ENCODE results near the gene ZNF816. TPM values are rescaled to one million over a fixed set of nuclear protein-coding genes. Genes with fewer than 3 reads are reported as not detected.

Gene ZNF816
- total and polyA plus RNA-seq, 2 of the 8 experiments (the other 6 are each of a cell fraction or from before 2014, with no cell fraction given) = 2.7 to 13.2 TPM

DNA sequence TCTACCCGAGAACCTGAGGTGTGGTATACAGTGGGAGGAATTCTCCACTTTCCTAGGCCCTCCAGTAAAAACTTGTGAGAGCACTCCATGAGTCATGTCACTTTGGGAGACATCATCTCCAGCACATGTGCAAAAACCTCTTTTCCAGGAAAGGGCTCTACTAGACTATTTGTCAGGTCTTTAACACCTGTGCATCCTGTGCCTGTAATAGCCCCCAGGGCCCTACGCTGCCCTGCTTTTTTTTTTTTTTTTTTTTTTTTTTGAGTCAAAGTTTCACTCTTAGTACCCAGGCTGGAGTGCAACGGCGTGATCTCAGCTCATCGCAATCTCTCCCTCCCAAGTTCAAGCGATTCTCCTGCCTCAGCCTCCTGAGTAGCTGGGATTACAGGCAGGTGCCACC lies 49.3 kb upstream of the ZNF816 start:
- Histone ChIP-seq H4K20me1 (replicated peaks in 1 of 2; ENCODE audit: control insufficient read depth in 1 of 2, insufficient read depth in 2 of 2, low read length in 2 of 2) (no peaks in the 10 kb centered on the region), H3K23me2 (ENCODE audit: low read depth, low read length) (no peaks in the 10 kb centered on the region), H3K36me3 (ENCODE audit: control insufficient read depth in 2 of 4, insufficient read depth in 4 of 4, low read length in 3 of 4) (no peaks in the 10 kb centered on the region), H3K14ac (ENCODE audit: insufficient read length) (no peak overlapping the region), H3K4me1 (replicated peaks in 1 of 4; ENCODE audit: control insufficient read depth in 3 of 4, insufficient read depth in 4 of 4, low read length in 3 of 4) (no peaks in the 10 kb centered on the region; a peak in 2 of 7 replicates), H2BK15ac (ENCODE audit: low read length) (no peak overlapping the region), H2BK20ac (ENCODE audit: low read length) (no peak overlapping the region), H4K5ac (ENCODE audit: insufficient read length, low read depth, low read length) (no peak overlapping the region), H3K27me3 (replicated peaks in 1 of 4; ENCODE audit: control insufficient read depth in 3 of 4, extremely low read depth in 1 of 4, insufficient read depth in 3 of 4, low read length in 3 of 4) (no peaks in the 10 kb centered on the region), H2BK120ac (replicated peaks; ENCODE audit: low read depth, low read length) (no peak overlapping the region), H3K9ac (replicated peaks in 1 of 4; ENCODE audit: extremely low read depth in 1 of 4, low read depth in 3 of 4, low read length in 3 of 4) (no peak overlapping the region), H4K91ac (replicated peaks; ENCODE audit: insufficient read length, low read length) (no peak overlapping the region), H2AK5ac (ENCODE audit: low read depth, low read length) (no peak overlapping the region), H3K4me3 (ENCODE audit: extremely low read depth in 1 of 4, insufficient read depth in 2 of 4, low read depth in 3 of 4, low read length in 4 of 4) (no peak overlapping the region), H2AFZ (ENCODE audit: low read length) (no peak overlapping the region), H3K4me2 (ENCODE audit: insufficient read depth in 1 of 2, low read depth in 2 of 2, low read length in 2 of 2) (no peak overlapping the region), H3K18ac (ENCODE audit: extremely low read depth, low read length) (no peak overlapping the region), H3K27ac (ENCODE audit: low read depth, low read length) (no peak overlapping the region), H3K4ac (replicated peaks; ENCODE audit: insufficient read length, low read depth, low read length) (no peak overlapping the region), H4K8ac (ENCODE audit: extremely low read depth, insufficient read depth, low read length) (no peak overlapping the region), H3K79me2 (ENCODE audit: control insufficient read depth in 1 of 2, insufficient read depth in 2 of 2, low read length in 2 of 2) (no peaks in the 10 kb centered on the region), H2BK12ac (ENCODE audit: low read depth, low read length) (no peak overlapping the region), H3K56ac (replicated peaks; ENCODE audit: insufficient read length, low read depth, low read length) (no peak overlapping the region), H3K9me3 (ENCODE audit: insufficient read depth in 2 of 2, low read depth in 1 of 2, low read length in 1 of 2) (no peaks in the 10 kb centered on the region), H2BK5ac (ENCODE audit: low read depth, low read length) (no peak overlapping the region), H3K79me1 (ENCODE audit: low read depth, low read length) (no peaks in the 10 kb centered on the region), H3K23ac (ENCODE audit: insufficient read length) (no peak overlapping the region)
- WGBS, 2 experiments (ENCODE audit: extremely low coverage in 1 of 2, insufficient coverage in 1 of 2, insufficient read length in 1 of 2, insufficient replicate concordance in 2 of 2, low coverage in 1 of 2, low lambda C conversion rate in 2 of 2, missing lambda C conversion rate in 1 of 2) = 88% methylated on average over 4 of the region's 6 CpGs; no CpG with 5 or more reads in 1 of the 2 experiments
- FAIRE-seq (no peak), DNase-seq (ENCODE audit: low read depth in 1 of 2, low spot score in 2 of 2) (no peak)
- CTCF ChIA-PET (ENCODE audit: partially characterized antibody) = interaction anchor here (0.8 to 3.9 kb wide), 4 partner anchors 7 to 25 kb away, joined by 3 to 43 read pairs (median 8); no protein-coding TSS in a partner anchor
- POLR2A ChIA-PET (ENCODE audit: partially characterized antibody) = no interaction called here
- no peak for TF ChIP-seq JUN (IDR thresholded peaks at IDR 0.05; ENCODE audit: low read depth, low read length)
- no peak for TF ChIP-seq TAF1 (IDR thresholded peaks at IDR 0.05; ENCODE audit: low read depth, low read length)
- TF ChIP-seq CHD2 (IDR thresholded peaks at IDR 0.05; ENCODE audit: low read length) = no peak
- TF ChIP-seq GABPA (IDR thresholded peaks at IDR 0.05; ENCODE audit: borderline replicate concordance, insufficient read depth, low read length) = no peak
- no peak for TF ChIP-seq KDM5A (IDR thresholded peaks at IDR 0.05; ENCODE audit: low read length)
- TF ChIP-seq NRF1 (IDR thresholded peaks at IDR 0.05; ENCODE audit: low read depth, low read length) = no peak
- no peak for TF ChIP-seq SIRT6 (IDR thresholded peaks at IDR 0.05; ENCODE audit: low read length)

Data from H1 (cell line).